ENCODE measurements around the gene LCP2. TPM values are rescaled to one million over a fixed set of nuclear protein-coding genes. Genes with fewer than 3 reads are reported as not detected.

LCP2 gene
- total RNA-seq, 1 experiment from 2014 or later: not detected

GRCh38 chr5:170347022-170347567 lies 49.5 kb upstream of the LCP2 start:
- H2AK5ac ChIP-seq (ENCODE audit: insufficient read length, low read length): no peak overlapping the region
- H3K9ac ChIP-seq (ENCODE audit: extremely low read depth, insufficient read length, low read length): no peak overlapping the region
- H3K9me3 ChIP-seq (ENCODE audit: control insufficient read depth, low read depth, low read length): no peaks in the 10 kb centered on the region
- no peak for TF ChIP-seq CTCF (conservative IDR thresholded peaks at IDR 0.05)
- H3K23ac ChIP-seq (ENCODE audit: insufficient read length, low read depth, low read length): no peak overlapping the region
- no peak overlapping the region for H3T11ph ChIP-seq (ENCODE audit: low read length)
- no peak overlapping the region for H2BK15ac ChIP-seq (ENCODE audit: low read depth, low read length)
- peaks cover 0 to 17% (median 9%) of the 10 kb centered on the region in 3 experiments; a peak in 6 of 7 replicates for H3K36me3 Mint-ChIP-seq (ENCODE audit: insufficient read depth in 1 of 3, low read depth in 3 of 3)
- H3K27ac Mint-ChIP-seq: no peak overlapping the region; a peak in 1 of 7 replicates
- no CpG with 5 or more reads among the region's 9 CpGs for WGBS (ENCODE audit: extremely low coverage, insufficient read length, low lambda C conversion rate)
- no peaks in the 10 kb centered on the region for H3K27me3 ChIP-seq (ENCODE audit: insufficient read depth, low read length)
- no peak overlapping the region for H3K14ac ChIP-seq (ENCODE audit: insufficient read depth, low read length)
- DNase-seq: no peak
- H3K23me2 ChIP-seq (ENCODE audit: insufficient read length, low read depth, low read length, poor library complexity, severe bottlenecking): peaks cover 3% of the 10 kb centered on the region
- H3K27ac ChIP-seq (ENCODE audit: insufficient read length, low read depth, low read length): no peak overlapping the region
- H2AFZ ChIP-seq (ENCODE audit: low read length): no peak overlapping the region
- peaks cover 32 to 34% of the 10 kb centered on the region in 2 experiments for H3K4me1 Mint-ChIP-seq
- H3K4me2 ChIP-seq (ENCODE audit: insufficient read depth, insufficient read length, low read length): no peak overlapping the region
- no peak overlapping the region for H3K4ac ChIP-seq (ENCODE audit: low read depth, low read length)
- no peaks in the 10 kb centered on the region for H4K20me1 ChIP-seq (ENCODE audit: control insufficient read depth, insufficient read depth, insufficient read length)
- no peaks in the 10 kb centered on the region for H3K79me2 ChIP-seq (ENCODE audit: insufficient read depth, low read length)
- no peak overlapping the region for H2BK20ac ChIP-seq (ENCODE audit: low read depth, low read length, poor library complexity, severe bottlenecking)
- no peak overlapping the region for H3K18ac ChIP-seq (ENCODE audit: insufficient read length, low read depth, low read length)
- H2BK5ac ChIP-seq (ENCODE audit: insufficient read length, low read length): no peak overlapping the region
- H2BK120ac ChIP-seq (ENCODE audit: low read depth, low read length, poor library complexity, severe bottlenecking): no peak overlapping the region
- H3K9me3 Mint-ChIP-seq: peaks cover 10 to 18% of the 10 kb centered on the region in 2 experiments; a peak in 4 of 5 replicates
- no peak overlapping the region for H2BK12ac ChIP-seq (ENCODE audit: insufficient read length, low read depth, low read length)
- H3K4me1 ChIP-seq (ENCODE audit: insufficient read depth, low read length): 0 out of 2 replicates have a peak, but pooled peaks cover 2% of the 10 kb centered on the region
- H4K91ac ChIP-seq (ENCODE audit: insufficient read length, low read depth, low read length): no peak overlapping the region
- no peak overlapping the region for H4K8ac ChIP-seq (replicated peaks; ENCODE audit: insufficient read length, low read depth, low read length)
- H3K56ac ChIP-seq (ENCODE audit: insufficient read length, low read depth, low read length): no peak overlapping the region
- H3K79me1 ChIP-seq (ENCODE audit: insufficient read depth, low read depth, low read length, poor library complexity, severe bottlenecking): no peaks in the 10 kb centered on the region
- H3K4me3 Mint-ChIP-seq: no peak overlapping the region
- peaks cover 11% of the 10 kb centered on the region for H3K27me3 Mint-ChIP-seq (ENCODE audit: low read depth)
- H4K5ac ChIP-seq (ENCODE audit: insufficient read length, low read depth, low read length): no peak overlapping the region

All from H9 (cell line).